Frontal cortex (tissue), 4 donors: ENCODE results near the gene CDX1. TPM values are rescaled to one million over a fixed set of nuclear protein-coding genes. Genes with fewer than 3 reads are reported as not detected.
"Not testable (repeated sequence)": the region's sequence is repeated elsewhere in the genome, so short reads cannot be mapped to it uniquely, and the experiment has no call there.

Experiments
- DNase-seq, 2 donors: peaks; one replicate each; pipeline ENCODE4 v3.0.0; 2012; ENCODE audit warnings: low spot score in 2 of 2
- FAIRE-seq: peaks from 2 replicates; lab custom pipeline; 2012; peaks lifted over from hg19 to GRCh38; lab: Jason Lieb, UNC
- total RNA-seq: library from RNA; depleted of rRNA; stranded (reverse); fragments of >200 nt; gene quantifications from one replicate; pipeline ENCODE4 v1.2.3, GENCODE V29; 2014
- donor health status: control.
- donor health status: control.
- donor health status: control.

The CDX1 gene
- total RNA-seq, 1 donor from 2014 or later: not detected

- no peak for FAIRE-seq
- peak; percentile 76 to 86 for DNase-seq
Measured at GRCh38 chr5:150217873-150218692, 51.5 kb downstream of the CDX1 start.

- DNase-seq (no peak), FAIRE-seq (no peak)
Measured at GRCh38 chr5:150218693-150219035, 52.1 kb downstream of the CDX1 start.

DNA sequence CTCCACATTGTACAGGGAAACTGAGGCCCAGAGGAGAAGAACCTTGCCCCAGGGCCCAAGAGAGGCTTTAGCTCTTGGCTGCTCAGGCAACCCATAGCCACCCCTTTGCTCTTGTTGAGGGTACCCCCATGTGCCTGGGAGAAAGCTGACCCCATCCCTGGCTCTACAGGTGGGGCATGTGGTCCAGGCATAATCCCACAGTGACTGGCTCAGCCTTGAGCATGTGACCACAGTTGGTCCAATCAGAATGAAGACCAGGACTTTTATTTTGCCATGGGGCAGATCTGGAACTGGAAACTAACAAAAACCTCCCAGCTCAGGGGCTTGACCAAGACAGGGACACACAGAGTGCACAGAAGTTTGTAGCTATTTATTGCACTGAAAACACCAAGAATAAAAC, 52.6 kb downstream of the CDX1 start:
- no peak for DNase-seq
- FAIRE-seq: no peak

DNA sequence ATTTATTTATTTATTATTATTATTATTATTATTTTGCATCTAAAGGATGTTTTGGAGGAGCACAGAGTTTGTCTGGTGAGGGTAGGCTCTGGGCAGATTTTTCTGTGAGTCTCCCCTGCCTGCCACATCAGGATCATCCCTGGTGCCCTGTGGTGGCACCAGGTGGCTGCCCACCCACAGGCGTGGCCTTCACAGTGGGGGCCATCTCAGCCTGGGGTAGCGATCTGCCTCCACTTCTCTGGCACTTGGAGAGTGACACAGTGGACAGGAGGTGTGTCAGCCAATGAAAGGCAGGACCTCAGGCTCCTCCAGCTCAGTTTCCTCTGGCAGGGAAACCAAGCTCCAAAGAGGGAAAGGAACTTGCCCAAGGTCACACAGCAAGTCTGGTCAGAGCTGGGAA, 53.3 kb downstream of the CDX1 start:
- no peak for DNase-seq
- FAIRE-seq: no peak

GRCh38 chr5:150221471-150221870, 54.9 kb downstream of the CDX1 start:
- no peak for DNase-seq
- no peak for FAIRE-seq

DNA sequence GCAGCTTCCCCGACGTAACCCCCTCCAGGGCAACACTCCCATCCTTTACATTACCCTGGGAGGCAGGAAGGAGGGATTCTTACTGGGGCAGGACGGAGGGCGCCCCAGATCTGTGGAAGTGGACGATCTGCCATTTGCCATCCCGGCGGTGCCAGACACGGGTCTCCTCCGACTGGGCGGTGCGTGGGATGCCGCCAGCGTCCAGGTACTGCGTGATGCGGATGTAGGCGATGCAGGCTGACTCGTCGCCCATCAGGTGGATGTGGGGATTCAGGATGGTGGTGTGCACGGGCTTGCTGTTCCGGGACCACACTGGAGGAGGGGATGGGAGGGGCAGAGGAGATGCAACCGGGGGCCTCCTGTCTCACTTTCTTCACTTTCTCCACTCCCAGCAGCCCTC, 56.3 kb downstream of the CDX1 start:
- no peak for DNase-seq
- no peak for FAIRE-seq

DNA sequence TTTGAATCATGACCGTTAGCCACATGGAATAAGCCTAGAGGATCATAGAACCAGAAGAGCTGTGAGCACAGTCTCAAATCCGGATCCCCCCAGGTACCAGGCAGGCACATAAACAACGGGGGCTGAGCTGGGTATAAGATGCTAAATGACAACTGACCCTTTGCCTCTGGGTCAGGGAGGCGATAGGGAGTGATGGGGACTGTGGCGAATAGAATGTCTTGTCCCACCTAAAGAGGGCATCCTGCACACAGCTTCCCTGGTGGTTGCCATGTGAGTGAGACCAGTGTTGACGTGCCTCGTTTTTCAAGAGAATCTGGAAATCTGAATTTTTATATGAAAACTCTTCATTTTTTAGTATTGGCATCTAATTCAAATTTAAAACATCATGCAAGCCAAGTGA, 56.9 kb downstream of the CDX1 start:
- DNase-seq (no peak), FAIRE-seq (no peak)

DNA sequence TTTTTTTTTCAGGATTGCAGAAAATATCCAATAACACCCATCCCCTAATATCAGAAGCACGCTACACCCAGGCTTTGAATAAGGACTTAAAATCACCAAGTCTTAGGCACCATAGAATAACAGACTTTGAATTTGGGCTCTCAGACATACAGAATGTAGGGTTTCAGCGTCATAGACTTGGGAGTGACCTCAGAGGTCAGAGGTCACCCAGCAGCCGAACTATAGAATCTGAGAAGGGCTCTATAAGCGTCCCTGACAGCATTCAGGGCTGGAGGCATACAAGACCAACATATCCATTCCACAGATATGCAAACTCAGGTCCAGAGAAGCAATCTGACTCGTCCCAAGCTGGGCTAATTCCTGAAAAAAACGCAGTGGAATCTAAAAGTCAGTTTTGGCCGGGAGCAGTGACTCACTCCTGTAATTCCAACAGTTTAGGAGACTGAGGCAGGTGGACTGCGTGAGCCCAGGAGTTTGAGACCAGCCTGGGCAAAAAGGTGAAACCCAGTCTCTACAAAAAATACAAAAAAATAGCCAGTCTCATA, 58.0 kb downstream of the CDX1 start:
- DNase-seq (no peak), FAIRE-seq (no peak)

DNA sequence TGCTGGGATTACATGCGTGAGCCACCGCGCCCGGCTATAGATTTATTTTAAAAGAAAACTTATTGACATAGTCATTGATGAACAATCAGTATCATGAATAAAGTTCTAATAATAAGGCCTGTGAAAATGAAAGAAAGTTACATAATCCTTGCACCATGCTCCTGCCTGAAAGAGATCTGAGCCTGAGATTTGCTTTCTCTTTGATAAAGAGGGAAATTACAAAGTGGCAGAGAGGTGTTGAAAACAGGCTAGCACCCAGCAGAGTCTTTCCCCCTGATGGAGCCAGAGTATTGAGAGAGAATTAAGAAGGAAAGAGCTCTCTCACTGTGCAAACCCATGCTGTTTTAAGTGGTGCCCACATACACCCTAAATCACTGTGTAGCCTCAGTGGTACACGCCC, 60.5 kb downstream of the CDX1 start:
- FAIRE-seq (no peak), DNase-seq (no peak)

DNA sequence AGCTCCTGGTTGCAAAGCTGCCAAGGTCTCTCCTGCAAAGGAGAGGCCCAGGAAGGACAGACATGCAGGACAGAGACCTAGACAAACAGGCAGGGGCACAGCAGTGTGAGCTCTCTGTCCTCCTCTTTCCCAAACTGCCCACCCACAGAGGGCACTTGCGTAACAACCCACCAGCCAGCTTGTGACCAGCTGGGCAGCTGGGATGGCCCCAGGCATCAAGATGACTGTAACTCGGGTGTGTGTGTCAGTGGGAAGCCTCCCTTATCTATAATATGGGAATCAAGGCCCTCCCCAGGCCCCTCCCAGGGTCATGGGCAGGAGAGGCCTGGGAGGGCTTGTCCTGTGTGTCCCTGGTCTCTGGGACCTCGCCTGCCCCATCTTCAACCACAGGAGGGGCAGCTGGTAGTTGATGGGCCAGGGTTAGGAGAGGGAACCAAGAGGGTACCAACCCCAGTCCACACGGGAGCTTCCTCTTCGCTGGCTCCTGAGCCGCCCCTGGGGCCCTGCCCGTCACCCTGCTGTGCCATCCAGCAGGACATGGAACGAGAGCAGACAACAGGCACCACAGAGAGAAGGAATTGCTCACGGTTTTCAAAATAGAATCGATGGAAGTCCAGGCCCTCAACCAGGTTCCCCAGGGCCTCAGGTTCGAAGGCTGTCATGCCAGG, 61.2 kb downstream of the CDX1 start:
- FAIRE-seq: no peak
- DNase-seq: no peak

DNA sequence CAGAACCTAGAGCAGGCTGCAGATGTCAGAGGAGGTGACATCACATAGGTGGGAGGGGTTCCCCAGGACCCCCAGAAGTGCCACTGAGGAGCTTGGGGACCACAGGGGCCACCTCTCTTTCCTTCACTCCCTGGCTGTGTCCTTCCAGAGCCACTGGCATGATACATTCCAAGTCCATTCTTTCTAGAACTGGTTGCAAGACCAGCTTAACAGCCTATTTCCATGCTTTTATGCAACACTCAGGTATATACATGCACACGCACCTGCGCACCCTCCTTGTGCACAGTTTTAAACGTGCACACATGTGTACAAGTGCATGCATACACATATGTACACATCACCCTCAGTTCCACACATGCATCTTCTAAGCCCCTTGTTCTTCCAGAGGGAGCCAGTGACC, 63.0 kb downstream of the CDX1 start:
- no peak for DNase-seq
- no peak for FAIRE-seq

DNA sequence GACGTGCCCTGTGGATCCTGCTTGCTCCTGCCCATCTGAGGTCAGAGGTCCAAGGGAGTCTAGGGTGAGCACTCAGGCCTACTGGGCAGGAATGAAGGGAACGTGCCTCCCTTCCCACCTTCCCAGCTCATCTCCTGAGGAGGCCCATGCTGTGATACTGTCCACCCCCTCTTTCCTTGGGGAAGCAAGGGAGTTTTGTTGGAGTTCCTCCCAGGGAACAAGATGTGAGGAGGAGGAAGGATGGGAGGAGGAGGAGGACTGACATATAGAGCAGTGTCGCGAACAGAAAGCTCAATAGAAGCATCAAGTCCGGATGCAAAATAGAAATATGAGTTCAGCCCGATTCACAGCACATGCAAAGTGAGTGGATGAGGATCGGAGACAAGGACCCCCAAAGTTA, 64.3 kb downstream of the CDX1 start:
- no peak for FAIRE-seq
- DNase-seq: no peak

DNA sequence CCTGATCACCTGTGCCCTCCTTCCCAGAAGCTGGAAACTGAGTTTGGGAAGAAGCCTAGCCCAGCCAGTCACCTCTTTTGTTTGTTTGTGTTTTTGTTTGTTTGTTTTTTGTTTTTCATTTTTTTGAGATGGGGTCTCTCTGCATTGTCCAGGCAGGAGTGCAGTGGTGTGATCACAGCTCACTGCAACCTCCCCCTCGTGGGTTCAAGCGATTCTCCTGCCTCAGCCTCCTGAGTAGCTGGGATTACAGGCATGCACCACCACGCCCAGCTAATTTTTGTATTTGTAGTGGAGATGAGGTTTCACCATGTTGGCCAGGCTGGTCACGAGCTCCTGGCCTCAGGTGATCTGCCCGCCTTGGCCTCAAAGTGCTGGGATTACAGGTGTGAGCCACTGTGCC, 67.1 kb downstream of the CDX1 start:
- not testable (repeated sequence) for DNase-seq, FAIRE-seq

Other genes starting within 250 kb of the CDX1 start
- gene PDE6A, start 222.0 kb upstream of the CDX1 start, total RNA-seq: not detected
- 16.3 TPM for gene SLC26A2, start 206.0 kb upstream of the CDX1 start, total RNA-seq
- gene TIGD6, start 166.1 kb upstream of the CDX1 start, total RNA-seq: 4.1 TPM
- 21.2 TPM for gene HMGXB3, start 166.0 kb upstream of the CDX1 start, total RNA-seq
- 5.3 TPM for gene CSF1R, start 80.2 kb upstream of the CDX1 start, total RNA-seq
- 12.2 TPM for gene PDGFRB, start 10.9 kb upstream of the CDX1 start, total RNA-seq
- gene SLC6A7, start 23.3 kb downstream of the CDX1 start, total RNA-seq: 2.9 TPM
- 16.7 TPM for gene CAMK2A, start 123.0 kb downstream of the CDX1 start, total RNA-seq
- gene ARSI, start 136.1 kb downstream of the CDX1 start, total RNA-seq: 0.41 TPM
- 9.4 TPM for gene TCOF1, start 190.9 kb downstream of the CDX1 start, total RNA-seq
- 3.3 TPM for gene CD74, start 246.1 kb downstream of the CDX1 start, total RNA-seq